HG02571 (cell line): ENCODE results near the gene LZTR1.
"Not testable (repeated sequence)": the region's sequence is repeated elsewhere in the genome, so short reads cannot be mapped to it uniquely, and the experiment has no call there.

Experiments used
- ATAC-seq: cut with Tn5 transposase; IDR thresholded peaks from one replicate; pipeline ENCODE4 v1.9.1; 2021; ENCODE audit warnings: mild to moderate bottlenecking, moderate library complexity; ENCODE audit not compliant: unreplicated experiment

The LZTR1 gene

GRCh38 chr22:21031545-21032036, 49.5 kb downstream of the LZTR1 start:
- ATAC-seq = no peak

- ATAC-seq = no peak
Observed at GRCh38 chr22:21032037-21032867, 50.2 kb downstream of the LZTR1 start, which contains the start of gene SLC7A4. SLC7A4 (minus strand) TSS chr22:21032561; CDS start chr22:21031812, 749 bp downstream.

GRCh38 chr22:21032868-21033688, 51.0 kb downstream of the LZTR1 start:
- no peak for ATAC-seq

- no peak for ATAC-seq
Observed at GRCh38 chr22:21033895-21034294, 51.8 kb downstream of the LZTR1 start.

GRCh38 chr22:21034989-21035388, 52.9 kb downstream of the LZTR1 start:
- no peak for ATAC-seq

- no peak for ATAC-seq
Observed at GRCh38 chr22:21038405-21038804, 56.3 kb downstream of the LZTR1 start.

GRCh38 chr22:21039158-21039557, 57.1 kb downstream of the LZTR1 start:
- ATAC-seq = not testable (repeated sequence)

GRCh38 chr22:21041937-21042336, 59.8 kb downstream of the LZTR1 start:
- no peak for ATAC-seq

GRCh38 chr22:21042978-21043859, 61.1 kb downstream of the LZTR1 start:
- no peak for ATAC-seq

GRCh38 chr22:21043860-21044535, 61.9 kb downstream of the LZTR1 start:
- no peak for ATAC-seq

GRCh38 chr22:21044931-21045584, 63.0 kb downstream of the LZTR1 start:
- no peak for ATAC-seq

- ATAC-seq = no peak
Observed at GRCh38 chr22:21045585-21046294, 63.6 kb downstream of the LZTR1 start, which contains the start of gene LRRC74B. LRRC74B (plus strand) TSS chr22:21045946; CDS start chr22:21045987, 41 bp downstream.

- ATAC-seq = no peak
Observed at GRCh38 chr22:21047035-21047661, 65.1 kb downstream of the LZTR1 start.

- ATAC-seq = no peak
Observed at GRCh38 chr22:21047730-21048129, 65.6 kb downstream of the LZTR1 start.

GRCh38 chr22:21048448-21048847, 66.4 kb downstream of the LZTR1 start:
- not testable (repeated sequence) for ATAC-seq
